ENCODE data around the gene MACROD2.
A peak's percentile ranks its signal among the peaks of the same experiment; 100 is the strongest.

Gene MACROD2

DNA sequence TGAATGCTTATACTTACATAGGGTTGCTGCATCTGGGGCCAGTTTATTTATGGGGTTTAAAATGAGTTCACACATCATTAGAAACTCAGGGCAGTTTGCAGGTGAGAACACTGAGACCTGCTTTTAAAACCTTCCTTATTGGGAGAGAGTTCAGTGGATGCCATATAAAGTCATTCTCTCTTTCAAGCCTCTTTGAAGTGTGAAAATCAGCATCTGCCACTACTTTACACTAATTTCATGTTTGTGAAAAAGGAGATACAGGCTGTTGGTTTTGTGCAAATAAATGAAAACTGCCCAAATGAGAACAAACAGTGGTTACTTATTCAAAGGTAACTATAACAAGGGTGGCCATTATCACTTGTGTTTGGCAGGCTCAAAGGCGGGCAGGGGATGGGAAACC, 2047.4 kb downstream of the MACROD2 start:
- no peak for ATAC-seq
- TF ChIP-seq ZNF70 (CRISPR knock-in tag; IDR thresholded peaks at IDR 0.05) (no peak), TCF4 (CRISPR knock-in tag; IDR thresholded peaks at IDR 0.05; ENCODE audit: borderline replicate concordance) (no peak), TOX (CRISPR knock-in tag; IDR thresholded peaks at IDR 0.05; ENCODE audit: borderline replicate concordance) (no peak), ZC3H10 (CRISPR knock-in tag; IDR thresholded peaks at IDR 0.05) (no peak), CSDC2 (CRISPR knock-in tag; IDR thresholded peaks at IDR 0.05) (no peak), ZNF8 (CRISPR knock-in tag; IDR thresholded peaks at IDR 0.05) (no peak), ARNTL (CRISPR knock-in tag; IDR thresholded peaks at IDR 0.05; ENCODE audit: borderline replicate concordance, low read depth) (no peak), PATZ1 (CRISPR knock-in tag; IDR thresholded peaks at IDR 0.05; ENCODE audit: borderline replicate concordance) (no peak), OSR1 (CRISPR knock-in tag; IDR thresholded peaks at IDR 0.05) (no peak), PPARA (CRISPR knock-in tag; IDR thresholded peaks at IDR 0.05; ENCODE audit: borderline replicate concordance) (no peak), CSRNP3 (CRISPR knock-in tag; IDR thresholded peaks at IDR 0.05) (no peak), ZNF565 (CRISPR knock-in tag; conservative IDR thresholded peaks at IDR 0.05; ENCODE audit: low read depth) (no peak), GLIS3 (CRISPR knock-in tag; IDR thresholded peaks at IDR 0.05) (no peak), ZFP30 (CRISPR knock-in tag; IDR thresholded peaks at IDR 0.05) (no peak)
- TF ChIP-seq, protein P1, sequence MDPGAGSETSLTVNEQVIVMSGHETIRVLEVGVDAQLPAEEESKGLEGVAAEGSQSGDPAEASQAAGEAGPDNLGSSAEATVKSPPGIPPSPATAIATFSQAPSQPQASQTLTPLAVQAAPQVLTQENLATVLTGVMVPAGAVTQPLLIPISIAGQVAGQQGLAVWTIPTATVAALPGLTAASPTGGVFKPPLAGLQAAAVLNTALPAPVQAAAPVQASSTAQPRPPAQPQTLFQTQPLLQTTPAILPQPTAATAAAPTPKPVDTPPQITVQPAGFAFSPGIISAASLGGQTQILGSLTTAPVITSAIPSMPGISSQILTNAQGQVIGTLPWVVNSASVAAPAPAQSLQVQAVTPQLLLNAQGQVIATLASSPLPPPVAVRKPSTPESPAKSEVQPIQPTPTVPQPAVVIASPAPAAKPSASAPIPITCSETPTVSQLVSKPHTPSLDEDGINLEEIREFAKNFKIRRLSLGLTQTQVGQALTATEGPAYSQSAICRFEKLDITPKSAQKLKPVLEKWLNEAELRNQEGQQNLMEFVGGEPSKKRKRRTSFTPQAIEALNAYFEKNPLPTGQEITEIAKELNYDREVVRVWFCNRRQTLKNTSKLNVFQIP (CRISPR knock-in tag; IDR thresholded peaks at IDR 0.05; ENCODE audit: borderline replicate concordance, low read depth) = no peak

DNA sequence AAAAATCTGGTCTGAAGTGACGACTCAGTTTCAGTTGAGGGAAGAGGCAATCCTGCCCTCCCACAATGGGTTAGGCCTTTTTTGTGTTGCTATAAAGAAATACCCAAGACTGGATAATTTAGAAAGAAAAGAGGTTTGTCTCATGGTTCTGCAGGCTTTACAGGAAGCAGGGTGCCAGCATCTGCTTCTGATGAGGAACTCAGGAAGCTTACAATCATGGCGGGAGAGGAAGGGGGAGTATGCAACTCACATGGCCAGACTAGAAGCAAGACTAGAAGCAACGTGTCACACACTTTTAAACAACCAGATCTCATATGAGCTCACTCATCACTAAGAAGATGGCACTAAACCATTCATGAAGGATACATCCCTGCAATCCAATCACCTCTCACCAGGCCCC, 2048.6 kb downstream of the MACROD2 start:
- TF ChIP-seq ZNF70 (CRISPR knock-in tag; IDR thresholded peaks at IDR 0.05) = no peak
- no peak for TF ChIP-seq RARB (CRISPR knock-in tag; IDR thresholded peaks at IDR 0.05)
- no peak for TF ChIP-seq GLIS3 (CRISPR knock-in tag; IDR thresholded peaks at IDR 0.05)
- no peak for TF ChIP-seq ARNTL (CRISPR knock-in tag; IDR thresholded peaks at IDR 0.05; ENCODE audit: borderline replicate concordance, low read depth)
- TF ChIP-seq ZFP3 (CRISPR knock-in tag; IDR thresholded peaks at IDR 0.05) = no peak
- no peak for TF ChIP-seq CREB5 (CRISPR knock-in tag; IDR thresholded peaks at IDR 0.05; ENCODE audit: low read depth)
- TF ChIP-seq CSDC2 (CRISPR knock-in tag; IDR thresholded peaks at IDR 0.05) = no peak
- no peak for TF ChIP-seq ZFP30 (CRISPR knock-in tag; IDR thresholded peaks at IDR 0.05)
- no peak for TF ChIP-seq TCF4 (CRISPR knock-in tag; IDR thresholded peaks at IDR 0.05; ENCODE audit: borderline replicate concordance)
- TF ChIP-seq ISL1 (CRISPR knock-in tag; IDR thresholded peaks at IDR 0.05) = no peak
- no peak for TF ChIP-seq PATZ1 (CRISPR knock-in tag; IDR thresholded peaks at IDR 0.05; ENCODE audit: borderline replicate concordance)
- no peak for ATAC-seq

DNA sequence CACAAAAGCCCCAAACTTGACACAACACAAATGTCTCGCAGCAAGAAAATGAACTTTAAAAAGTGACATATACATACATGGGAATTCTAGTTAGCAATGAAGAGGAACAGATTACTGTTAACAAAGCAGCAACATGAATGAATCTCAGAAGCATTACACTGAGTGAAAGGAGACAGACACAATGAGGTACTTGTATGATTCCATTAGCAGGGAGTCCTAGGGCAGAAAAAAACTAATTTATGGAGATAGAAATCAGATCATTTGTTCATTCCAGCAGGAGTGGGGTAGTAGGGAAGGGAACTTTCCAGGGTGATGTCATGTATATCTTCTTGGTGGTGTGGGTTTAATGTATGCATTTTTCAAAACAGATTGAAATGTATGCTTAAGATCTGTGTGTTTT, 2053.6 kb downstream of the MACROD2 start:
- ATAC-seq = no peak
- 0 out of 2 replicates have a peak, but pooled peaks have one; percentile 19 for TF ChIP-seq ISL1 (CRISPR knock-in tag; IDR thresholded peaks at IDR 0.05)
- no peak for TF ChIP-seq GLIS3 (CRISPR knock-in tag; IDR thresholded peaks at IDR 0.05)
- TF ChIP-seq ZNF8 (CRISPR knock-in tag; IDR thresholded peaks at IDR 0.05) = no peak

DNA sequence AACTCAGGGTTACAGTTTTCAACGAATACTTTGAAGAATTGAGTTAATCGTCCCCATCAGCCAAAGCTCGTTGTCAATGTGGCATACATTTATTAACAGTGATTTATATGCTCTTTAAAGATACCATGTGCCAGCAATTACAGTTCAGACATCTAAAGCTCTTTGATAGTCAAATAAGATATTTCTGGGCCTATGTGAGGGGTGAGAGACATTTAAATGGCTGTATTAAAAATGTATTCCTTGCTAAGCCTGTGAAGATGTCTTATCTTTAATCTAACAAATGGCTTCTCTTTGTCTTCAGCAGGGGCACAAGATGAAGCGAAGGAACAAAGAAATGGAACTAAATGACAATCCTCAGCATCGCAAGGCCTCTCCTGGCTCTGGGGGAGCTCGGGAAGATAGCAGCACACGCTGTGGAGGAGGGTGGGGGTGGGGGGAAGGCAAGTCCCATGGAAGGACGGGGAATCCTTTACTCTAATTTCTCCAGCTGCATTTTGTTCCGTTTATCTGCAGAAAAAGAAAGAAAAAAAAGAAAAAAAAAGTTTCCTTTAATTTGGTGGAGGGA, 2054.3 kb downstream of the MACROD2 start:
- no peak for ATAC-seq
- TF ChIP-seq ZFP3 (CRISPR knock-in tag; IDR thresholded peaks at IDR 0.05) (no peak), ISL1 (CRISPR knock-in tag; IDR thresholded peaks at IDR 0.05) (no peak), PPARA (CRISPR knock-in tag; IDR thresholded peaks at IDR 0.05; ENCODE audit: borderline replicate concordance) (no peak), GLIS3 (CRISPR knock-in tag; IDR thresholded peaks at IDR 0.05) (no peak), PATZ1 (CRISPR knock-in tag; IDR thresholded peaks at IDR 0.05; ENCODE audit: borderline replicate concordance) (no peak), ESRRG (CRISPR knock-in tag; IDR thresholded peaks at IDR 0.05) (no peak), CREB5 (CRISPR knock-in tag; IDR thresholded peaks at IDR 0.05; ENCODE audit: low read depth) (no peak), SNAI2 (CRISPR knock-in tag; IDR thresholded peaks at IDR 0.05) (no peak), RARB (CRISPR knock-in tag; IDR thresholded peaks at IDR 0.05) (no peak)
- TF ChIP-seq, protein P1 (CRISPR knock-in tag; IDR thresholded peaks at IDR 0.05; ENCODE audit: borderline replicate concordance, low read depth) = no peak
